Activated CD8-positive, alpha-beta T cell treated with anti-CD3 and anti-CD28 coated beads, Interleukin-2, amount 10 ng/mL, durations not matched to agents 7 days and 5 days (primary cell): Measurements from ENCODE around the gene FSIP1. TPM values are rescaled to one million over a fixed set of nuclear protein-coding genes. Genes with fewer than 3 reads are reported as not detected.

ENCODE experiments used
- ATAC-seq: fragments of 150-1000 bp; cut with Tn5 transposase; one replicate; pipeline ENCODE4 v1.10.0; 2021; ENCODE audit warnings: moderate library complexity
- CTCF ChIA-PET: fragments of 350-600 bp; sonication (Branson Sonifier 250); formaldehyde crosslinking; loops from one replicate; lab custom pipeline; 2021; ENCODE audit warnings: antibody characterized with exemption; lab: Charles Lee
- POLR2A ChIA-PET: fragments of 350-600 bp; sonication (Branson Sonifier 250); formaldehyde crosslinking; loops from one replicate; lab custom pipeline; 2021; ENCODE audit warnings: antibody characterized with exemption; lab: Charles Lee
- DNase-seq: peaks from one replicate; pipeline ENCODE4 v3.0.0-alpha.2; 2020
- H3K27ac Mint-ChIP-seq: one replicate; pipeline ENCODE4 v1.8.0; 2021; ENCODE audit warnings: mild to moderate bottlenecking, mixed read lengths
- H3K27me3 Mint-ChIP-seq: one replicate; pipeline ENCODE4 v1.8.0; 2021; ENCODE audit warnings: low read depth, mixed read lengths
- H3K36me3 Mint-ChIP-seq: one replicate; pipeline ENCODE4 v1.8.0; 2021; ENCODE audit warnings: low read depth, mixed read lengths
- H3K4me1 Mint-ChIP-seq: one replicate; pipeline ENCODE4 v1.8.0; 2021; ENCODE audit warnings: low read depth, mixed read lengths
- H3K4me3 Mint-ChIP-seq: one replicate; pipeline ENCODE4 v1.8.0; 2021; ENCODE audit warnings: mild to moderate bottlenecking, mixed read lengths
- H3K9me3 Mint-ChIP-seq: one replicate; pipeline ENCODE4 v1.8.0; 2022; ENCODE audit warnings: mixed read lengths; ENCODE audit not compliant: insufficient read depth
- total RNA-seq, 2 experiments: library from RNA; stranded (reverse); gene quantifications; one replicate each; pipeline ENCODE4 v1.2.3, GENCODE V29; 2021

FSIP1 gene
- total RNA-seq, 2 experiments from 2014 or later: 0.73 to 1.0 TPM

DNA sequence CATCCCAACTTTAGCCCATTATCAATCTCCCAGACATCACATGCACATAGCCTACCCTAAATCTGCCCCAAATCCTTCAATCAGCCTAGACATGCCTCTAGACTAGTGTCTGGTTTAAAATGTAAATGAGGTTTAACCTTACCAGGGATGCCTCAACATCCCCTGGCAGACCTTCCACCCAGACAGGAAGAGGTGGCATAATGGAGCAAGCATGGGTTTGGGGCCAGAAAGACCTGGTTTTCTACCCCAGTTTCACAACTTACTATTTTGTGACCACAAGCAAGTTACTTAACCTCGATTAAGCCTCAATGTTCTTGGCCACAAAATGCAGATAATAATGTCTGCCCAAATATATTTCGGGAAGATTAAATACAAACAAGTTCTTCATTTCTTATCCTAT is 230.1 kb downstream of the FSIP1 start:
- ATAC-seq (no peak), DNase-seq (no peak)
- Mint-ChIP-seq H3K9me3 (no peaks in the 10 kb centered on the region), H3K4me3 (no peak overlapping the region), H3K4me1 (peaks cover 8% of the 10 kb centered on the region), H3K27ac (no peak overlapping the region), H3K27me3 (peaks cover 11% of the 10 kb centered on the region), H3K36me3 (no peaks in the 10 kb centered on the region)
- POLR2A ChIA-PET: no interaction called here
- CTCF ChIA-PET: interaction anchor here (0.6 kb wide), 1 partner anchor 171 kb away, joined by 3 read pairs; no protein-coding TSS in a partner anchor

DNA sequence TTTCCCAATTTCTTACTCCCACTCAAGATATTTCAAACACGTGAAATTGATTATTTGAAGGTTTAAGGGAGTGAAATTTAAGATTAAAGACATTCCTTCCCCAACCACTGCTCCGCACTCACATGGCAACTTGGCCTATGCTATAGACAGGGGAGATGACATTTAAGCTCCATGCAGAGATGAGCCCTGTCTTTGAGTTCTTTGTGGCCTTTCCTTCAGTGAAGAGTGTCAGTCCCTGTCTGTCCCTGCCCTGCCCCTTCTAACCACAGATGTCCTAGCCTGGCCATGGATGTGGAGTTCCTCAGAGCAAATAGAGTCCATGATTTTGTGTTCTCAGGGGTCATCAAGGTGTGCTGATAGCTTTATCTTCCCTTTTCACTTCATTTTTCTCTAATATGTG is 231.2 kb downstream of the FSIP1 start:
- no peaks in the 10 kb centered on the region for H3K36me3 Mint-ChIP-seq
- ATAC-seq (no peak), DNase-seq (no peak)
- CTCF ChIA-PET: no interaction called here
- no peaks in the 10 kb centered on the region for H3K9me3 Mint-ChIP-seq
- no peak overlapping the region for H3K4me3 Mint-ChIP-seq
- peaks cover 14% of the 10 kb centered on the region for H3K27me3 Mint-ChIP-seq
- no peak overlapping the region for H3K27ac Mint-ChIP-seq
- peaks cover 8% of the 10 kb centered on the region for H3K4me1 Mint-ChIP-seq
- POLR2A ChIA-PET: no interaction called here

Other genes starting within 250 kb of the FSIP1 start
- 1 to 10 TPM in 1 of 2 experiments, under 1 TPM in 1; 0.87 to 1.2 TPM for gene THBS1, start 201.8 kb downstream of the FSIP1 start, total RNA-seq
- not detected for gene GPR176, start 137.4 kb upstream of the FSIP1 start, total RNA-seq
- 10 to 100 TPM; 28.2 to 29.8 TPM for gene EIF2AK4, start 151.3 kb upstream of the FSIP1 start, total RNA-seq